ENCODE results near the gene RBMS3.
"Not testable (repeated sequence)": the region's sequence is repeated elsewhere in the genome, so short reads cannot be mapped to it uniquely, and the experiment has no call there.

Gene RBMS3

DNA sequence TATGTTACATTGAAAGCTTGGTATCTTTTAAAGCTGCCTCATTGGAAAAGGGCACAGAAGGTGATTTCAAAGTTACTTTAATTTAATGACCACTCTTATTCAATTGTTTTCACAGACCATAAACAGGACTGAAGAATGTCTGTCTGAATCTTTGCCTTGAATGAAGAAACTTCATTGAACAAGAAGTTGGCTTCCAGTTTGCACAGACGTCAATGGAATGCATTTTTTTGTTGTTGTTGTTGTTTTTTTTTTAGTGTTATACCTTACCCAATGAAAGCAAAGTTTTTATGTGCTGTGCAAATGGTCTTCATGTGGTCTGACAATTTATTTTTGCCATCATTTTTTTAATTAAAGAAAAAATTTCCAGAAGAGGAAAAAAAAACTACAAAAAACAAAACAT is 722.9 kb downstream of the RBMS3 start:
- DNase-seq (ENCODE audit: low spot score) = no peak
- FAIRE-seq = no peak

DNA sequence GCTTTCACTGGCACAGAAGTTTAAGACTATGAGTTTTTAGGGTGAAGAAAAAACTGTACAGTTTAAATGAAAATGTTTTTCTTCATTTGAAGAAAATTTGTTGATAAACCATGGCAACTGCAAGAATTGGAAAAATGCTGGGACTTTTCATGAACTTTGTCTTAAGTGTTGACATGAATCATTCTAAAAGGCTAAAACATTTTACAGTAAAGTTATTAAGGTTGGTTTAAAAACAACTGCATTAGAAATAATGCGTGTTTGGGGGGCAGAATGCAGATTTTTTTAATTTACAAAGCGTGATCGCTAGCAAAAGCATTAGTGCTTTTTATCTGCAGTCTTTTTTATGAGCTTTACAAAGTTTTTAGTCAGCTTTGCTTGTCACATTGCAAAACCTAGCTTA is 723.6 kb downstream of the RBMS3 start:
- FAIRE-seq (no peak), DNase-seq (ENCODE audit: low spot score) (no peak)

DNA sequence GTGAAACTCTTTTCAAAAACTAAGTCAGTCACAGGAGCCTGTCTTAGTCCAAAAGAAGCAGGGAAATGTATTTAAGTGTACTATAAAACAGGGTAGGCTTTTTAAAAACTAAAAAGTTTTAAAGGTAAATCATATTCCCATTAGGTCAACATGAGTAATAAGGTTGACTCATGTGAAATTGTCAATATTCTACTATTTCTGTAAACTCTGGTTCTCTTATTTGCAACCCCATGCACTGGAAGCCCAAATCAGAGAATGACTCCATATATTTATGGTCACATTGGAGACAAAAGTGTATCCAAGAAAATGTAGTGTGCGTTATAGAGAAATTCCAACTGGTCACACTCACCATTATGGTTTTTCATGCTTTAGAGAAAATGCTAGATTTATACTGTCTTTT is 725.2 kb downstream of the RBMS3 start:
- DNase-seq (ENCODE audit: low spot score) = no peak
- no peak for FAIRE-seq

DNA sequence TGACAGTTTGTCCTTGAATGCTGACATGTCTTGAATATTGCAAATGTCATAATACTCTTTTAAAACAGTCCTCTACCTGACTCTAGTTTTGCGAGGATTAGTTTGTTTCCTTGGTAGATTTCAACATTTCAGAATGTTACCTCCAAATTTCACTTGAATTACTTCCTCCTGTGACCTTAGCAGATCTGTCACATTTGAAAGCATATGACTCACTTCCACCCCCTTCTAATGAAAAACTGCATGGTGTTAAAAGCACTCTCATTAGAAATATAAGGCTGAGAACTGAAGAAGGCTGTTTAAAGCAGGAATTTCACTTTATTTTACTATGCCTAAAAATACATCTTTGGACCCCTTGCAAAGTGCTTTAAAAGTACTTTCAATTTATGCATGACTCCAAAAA is 726.8 kb downstream of the RBMS3 start:
- FAIRE-seq (no peak), DNase-seq (ENCODE audit: low spot score) (no peak)

DNA sequence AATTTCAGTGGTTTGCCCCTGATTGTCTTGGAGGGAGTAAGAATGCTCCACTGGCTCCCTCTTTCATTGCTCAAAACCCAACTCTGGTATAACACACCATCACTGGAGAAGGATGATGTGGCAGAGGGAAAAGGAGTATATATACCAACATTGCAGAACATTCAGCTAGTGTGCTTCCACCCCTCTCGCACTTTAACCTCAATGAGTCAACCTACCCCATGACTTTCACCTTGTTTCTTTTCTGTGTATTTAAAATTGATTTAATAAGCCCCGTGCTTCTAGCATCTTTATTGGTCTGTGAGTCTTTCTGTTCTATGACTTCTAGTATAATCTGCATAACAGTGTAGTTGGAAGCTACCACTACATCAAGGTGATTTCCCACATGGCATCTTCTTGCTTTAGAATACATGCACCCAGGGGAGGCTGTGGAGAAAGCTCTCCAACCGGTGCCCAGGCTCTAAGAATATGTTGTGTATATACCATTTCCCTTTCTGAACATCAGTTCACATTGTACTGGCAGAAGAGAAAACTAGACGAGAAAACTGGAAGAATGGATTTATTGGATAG is 730.4 kb downstream of the RBMS3 start:
- FAIRE-seq (no peak), DNase-seq (ENCODE audit: low spot score) (no peak)

DNA sequence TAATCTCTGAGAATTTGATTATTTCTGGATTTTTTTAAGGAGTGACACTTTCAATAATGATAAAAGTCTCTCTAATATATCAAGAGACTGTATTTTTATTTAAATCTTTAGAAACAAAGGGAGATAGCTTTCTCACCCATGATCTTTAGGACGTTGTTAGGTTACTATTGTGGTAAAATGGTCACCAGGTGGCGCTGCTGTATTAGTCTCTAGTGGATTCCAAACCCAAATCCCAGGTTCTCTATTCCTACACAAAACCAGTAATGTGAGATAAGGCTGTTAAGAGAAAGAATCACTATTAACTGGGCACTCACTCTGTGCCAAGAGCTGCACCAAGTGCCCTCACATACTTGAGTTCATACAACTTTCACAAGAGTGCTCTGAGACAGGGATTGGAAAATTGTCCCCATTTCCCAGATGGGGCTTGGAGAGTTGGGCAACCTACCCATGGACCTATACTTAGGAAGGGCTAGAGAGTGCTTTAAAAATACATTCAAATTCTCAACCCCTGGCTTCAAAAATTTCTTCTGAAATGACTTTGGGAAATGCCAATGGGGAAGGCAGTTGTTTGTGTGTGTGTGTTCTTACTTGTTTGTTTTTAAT is 732.2 kb downstream of the RBMS3 start:
- FAIRE-seq (no peak), DNase-seq (ENCODE audit: low spot score) (peak; percentile 44)

DNA sequence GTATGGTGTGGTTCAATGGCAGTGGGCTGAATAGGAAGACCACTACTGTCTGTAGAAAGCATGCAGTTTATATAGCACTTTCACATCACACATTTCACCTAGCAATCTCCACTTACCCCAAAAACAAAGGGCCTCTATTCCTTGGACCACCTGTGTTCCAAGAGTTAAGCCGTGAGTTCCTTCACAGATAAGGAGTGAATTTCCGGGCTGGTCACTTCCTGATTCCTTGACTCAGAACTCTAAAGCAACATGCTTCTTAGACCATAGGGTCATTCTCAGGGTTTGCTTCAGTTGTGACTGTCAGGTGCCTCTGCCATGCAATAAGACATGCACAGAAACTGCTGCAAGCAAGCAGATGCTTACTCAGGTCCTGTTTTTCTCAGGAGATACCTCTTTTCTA is 737.0 kb downstream of the RBMS3 start:
- FAIRE-seq = no peak
- no peak for DNase-seq (ENCODE audit: low spot score)

DNA sequence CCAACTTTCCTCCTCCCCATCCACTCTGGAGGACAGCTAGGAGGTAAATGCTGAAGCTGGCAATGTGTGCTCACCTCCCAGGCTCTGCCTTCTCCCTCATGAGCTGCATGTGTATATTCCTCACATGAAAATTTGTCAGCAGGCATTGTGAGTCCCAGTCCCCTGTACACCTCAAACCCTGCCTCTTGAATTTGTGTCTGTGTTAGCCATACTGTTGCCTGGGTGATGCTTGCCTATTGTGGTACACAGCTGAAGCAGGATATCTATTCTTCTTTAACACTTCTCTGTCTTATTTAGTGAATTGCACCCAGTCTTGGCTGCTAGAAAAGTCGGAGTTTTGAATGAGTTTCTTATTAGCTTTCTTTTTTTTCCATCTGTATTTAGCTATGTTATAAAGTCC is 739.5 kb downstream of the RBMS3 start:
- no peak for DNase-seq (ENCODE audit: low spot score)
- no peak for FAIRE-seq

DNA sequence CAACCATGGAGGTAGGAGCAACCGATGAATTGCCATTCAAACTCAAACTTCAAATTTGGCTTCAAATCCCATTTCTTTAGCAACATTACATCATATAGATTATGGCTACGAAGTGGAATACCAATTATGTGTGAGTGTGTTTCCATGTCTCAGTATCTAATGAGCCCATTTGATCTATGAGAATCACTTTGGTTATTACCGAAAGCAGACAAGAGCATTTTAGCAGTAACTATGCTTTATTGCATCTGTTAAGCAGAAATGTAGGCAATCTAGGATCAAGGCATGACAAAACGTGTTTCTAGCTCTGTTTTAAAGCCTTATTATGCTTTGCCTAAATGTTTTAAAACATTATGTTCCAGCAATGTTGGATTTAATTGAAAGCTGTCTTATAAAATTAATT is 743.6 kb downstream of the RBMS3 start:
- FAIRE-seq (no peak), DNase-seq (ENCODE audit: low spot score) (no peak)

DNA sequence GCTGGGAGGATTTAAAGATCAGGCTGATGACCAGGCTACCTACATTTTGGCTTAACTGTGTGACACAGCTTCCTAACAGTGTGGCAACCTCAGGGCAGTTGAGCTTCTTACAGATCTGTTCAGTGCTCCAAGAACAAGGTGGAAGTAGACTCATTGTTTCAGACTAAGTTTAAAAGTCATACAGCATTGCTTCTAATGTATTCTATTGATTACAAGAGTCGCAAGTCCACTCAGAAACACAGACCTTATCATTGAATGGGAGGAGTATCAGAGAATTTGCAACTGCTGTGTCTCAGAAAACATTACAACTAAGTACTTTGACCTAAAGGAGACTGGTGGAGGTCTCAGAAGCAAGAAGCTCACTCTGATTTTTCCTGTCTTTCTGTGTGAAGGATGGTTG is 746.0 kb downstream of the RBMS3 start:
- FAIRE-seq (no peak), DNase-seq (ENCODE audit: low spot score) (no peak)

DNA sequence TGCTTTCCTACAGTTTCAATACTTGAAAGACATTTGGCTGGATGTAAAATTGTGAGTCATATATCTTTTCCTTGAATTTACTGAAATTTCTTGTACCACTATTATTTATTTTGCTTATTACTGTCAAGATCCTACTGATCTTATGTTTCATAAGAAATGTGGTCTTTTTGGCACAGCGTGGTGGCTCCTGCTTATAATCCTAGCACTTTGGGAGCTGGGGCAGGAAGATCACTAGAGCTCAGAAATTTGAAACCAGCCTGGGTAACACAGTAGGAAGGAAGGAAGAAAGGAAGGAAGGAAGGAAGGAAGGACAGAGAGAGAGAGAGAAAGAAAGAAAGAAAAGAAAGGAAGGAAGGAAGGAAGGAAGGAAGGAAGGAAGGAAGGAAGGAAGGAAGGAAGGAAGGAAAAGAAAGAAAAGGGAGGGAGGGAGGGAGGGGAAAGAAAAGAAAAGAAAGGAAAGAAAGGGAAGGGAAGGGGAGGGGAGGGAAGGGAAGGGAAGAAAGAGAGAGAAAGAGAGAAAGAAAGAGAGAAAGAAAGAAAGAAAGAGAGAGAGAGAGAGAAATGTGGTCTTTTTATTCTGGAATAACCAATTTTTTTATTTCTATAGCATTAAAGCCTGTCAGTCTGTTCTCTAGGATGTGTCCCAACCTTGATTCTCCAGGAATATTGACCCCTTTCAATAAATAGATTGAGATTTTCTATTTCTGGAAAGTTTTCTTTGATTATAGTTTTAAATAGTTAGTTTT is 753.5 kb downstream of the RBMS3 start:
- no peak for FAIRE-seq
- DNase-seq (ENCODE audit: low spot score) = no peak

DNA sequence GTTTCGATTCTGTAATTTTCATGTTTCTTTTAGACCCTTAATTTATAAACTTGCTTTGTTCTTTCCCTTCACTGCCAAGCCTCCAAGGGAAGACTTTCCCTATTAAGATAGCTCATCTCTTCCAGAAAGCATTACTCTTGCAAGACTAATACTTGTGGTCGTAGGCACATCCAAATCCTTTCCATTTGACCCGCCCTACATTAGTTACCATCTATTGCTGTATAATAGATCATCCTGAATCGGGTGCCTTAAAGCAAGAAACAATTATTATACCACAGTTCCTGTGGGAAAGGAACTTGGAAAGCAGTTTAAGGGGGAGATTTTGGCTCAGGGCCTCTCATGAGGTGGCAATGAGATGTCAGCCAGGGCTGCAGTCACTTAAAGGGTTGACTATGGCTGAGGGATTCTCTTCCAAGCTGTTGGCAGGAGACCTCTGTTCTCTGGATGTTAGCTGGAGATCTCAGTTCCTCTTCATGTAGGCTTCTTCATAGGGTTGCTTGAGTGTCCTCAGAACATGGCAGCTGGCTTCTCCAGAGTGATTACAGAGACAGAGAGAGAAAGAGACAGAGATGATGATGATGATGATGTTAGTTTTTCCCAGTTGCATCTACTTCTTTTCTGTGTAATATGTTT is 755.2 kb downstream of the RBMS3 start:
- DNase-seq (ENCODE audit: low spot score) (no peak), FAIRE-seq (no peak)

DNA sequence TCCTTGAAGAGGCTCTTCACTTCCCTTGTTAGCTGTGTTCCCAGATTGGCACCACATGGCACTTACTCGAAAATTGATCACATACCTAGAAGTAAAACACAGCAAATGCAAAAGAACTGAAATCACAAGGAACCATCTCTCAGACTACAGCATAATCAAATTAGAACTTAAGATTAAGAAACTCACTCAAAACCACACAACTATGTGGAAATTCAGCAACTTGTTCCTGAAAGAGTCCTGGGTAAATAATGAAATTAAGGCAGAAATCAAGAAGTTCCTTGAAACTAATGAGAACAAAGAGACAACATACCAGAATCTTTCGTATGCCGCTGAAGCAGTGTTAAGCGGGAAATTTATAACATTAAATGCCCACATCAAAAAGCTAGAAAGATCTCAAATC is 759.3 kb downstream of the RBMS3 start:
- DNase-seq (ENCODE audit: low spot score) (no peak), FAIRE-seq (no peak)

DNA sequence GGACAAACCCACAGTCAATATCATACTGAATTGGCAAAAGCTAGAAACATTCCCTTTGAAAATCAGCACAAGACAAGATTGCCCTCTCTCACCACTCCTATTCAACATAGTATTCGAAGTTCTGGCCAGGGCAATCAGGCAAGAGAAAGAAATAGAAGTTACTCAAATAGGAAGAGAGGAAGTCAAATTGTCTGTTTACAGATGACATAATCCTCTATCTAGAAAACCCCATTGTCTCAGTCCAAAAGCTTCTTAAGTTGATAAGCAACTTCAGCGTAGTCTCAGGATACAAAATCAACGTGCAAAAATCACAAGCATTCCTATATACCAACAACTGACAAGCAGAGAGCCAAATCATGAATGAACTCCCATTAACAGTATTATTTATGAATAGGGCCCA is 760.6 kb downstream of the RBMS3 start:
- FAIRE-seq; DNase-seq (ENCODE audit: low spot score): not testable (repeated sequence)

DNA sequence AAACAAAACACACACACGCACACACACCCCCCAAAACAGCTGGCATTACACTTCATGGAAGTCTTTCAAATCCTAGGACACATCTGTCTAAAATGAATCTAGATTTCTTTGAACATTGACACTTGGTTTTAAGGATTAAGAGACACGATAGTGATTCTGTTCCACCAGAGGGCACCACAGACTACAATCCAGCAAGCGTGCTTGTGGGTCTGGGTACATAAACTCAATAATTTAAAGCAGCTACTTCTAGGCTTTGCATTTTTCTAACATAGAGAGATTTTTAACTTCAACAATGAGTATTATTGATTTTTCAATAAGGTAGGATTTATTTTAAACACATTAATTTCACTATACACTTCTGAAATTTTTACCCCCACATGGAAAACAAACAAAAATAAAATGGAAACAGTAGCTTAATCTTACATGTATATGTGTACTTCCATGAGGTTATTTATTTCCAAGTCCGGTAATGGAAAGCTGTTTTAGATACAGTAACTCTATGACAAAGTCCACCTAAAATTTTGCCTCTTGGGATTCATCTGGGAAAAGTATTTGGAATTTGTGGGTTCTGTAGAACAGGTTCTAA is 761.5 kb downstream of the RBMS3 start:
- DNase-seq (ENCODE audit: low spot score) = peak; percentile 52
- no peak for FAIRE-seq

DNA sequence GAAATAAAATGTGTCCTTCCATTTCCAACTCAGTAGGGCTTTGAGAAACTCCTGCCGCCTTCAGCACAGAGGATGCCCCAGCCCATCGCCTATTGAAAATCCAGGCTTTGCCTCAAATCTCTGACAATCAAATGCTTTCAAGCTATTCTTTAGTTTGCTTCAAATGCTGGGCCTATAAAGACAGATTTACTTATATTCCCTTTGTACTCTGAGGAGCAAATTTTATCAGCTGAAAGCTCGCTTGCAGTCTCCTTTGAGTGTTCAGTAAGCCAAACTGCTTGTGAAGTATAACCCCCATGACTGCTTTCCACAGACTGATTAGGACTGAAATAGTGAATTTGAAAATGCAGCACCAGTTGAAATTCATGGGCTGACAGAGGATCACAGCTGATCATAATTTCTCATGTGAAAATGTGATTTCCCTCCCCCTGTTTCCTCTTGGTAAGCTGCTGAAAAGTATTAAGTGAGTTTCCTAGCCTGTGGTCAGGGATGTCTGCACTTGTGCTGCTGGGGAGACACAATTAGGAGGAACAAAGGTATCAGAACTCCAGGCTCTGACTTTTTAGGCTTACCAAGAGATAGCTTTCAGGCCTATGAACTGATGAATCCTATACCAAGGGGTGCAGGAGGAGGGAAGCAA is 762.2 kb downstream of the RBMS3 start:
- FAIRE-seq = no peak

DNA sequence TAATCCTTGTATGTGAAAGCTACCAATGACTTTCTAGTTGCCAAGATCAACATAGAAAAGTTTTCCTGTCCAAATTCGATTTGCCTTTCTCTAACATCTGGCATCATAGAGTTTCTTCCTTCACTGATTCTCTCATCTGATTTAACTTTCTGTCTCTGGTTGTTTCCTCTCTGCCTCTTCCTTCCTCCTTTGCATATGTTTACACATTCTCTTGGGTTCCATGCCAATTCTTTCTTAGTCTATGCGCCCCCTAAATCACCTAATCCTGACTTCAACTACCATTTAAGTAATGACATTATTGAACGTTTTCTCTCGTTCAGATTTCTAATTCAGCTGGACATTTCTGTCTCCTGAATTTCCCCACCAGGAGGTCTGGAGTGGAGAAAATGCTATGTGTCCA is 763.6 kb downstream of the RBMS3 start:
- no peak for FAIRE-seq

More for the DNA sequence above, 762.2 kb downstream of the RBMS3 start:
- DNase-seq (ENCODE audit: low spot score) = no peak

DNA sequence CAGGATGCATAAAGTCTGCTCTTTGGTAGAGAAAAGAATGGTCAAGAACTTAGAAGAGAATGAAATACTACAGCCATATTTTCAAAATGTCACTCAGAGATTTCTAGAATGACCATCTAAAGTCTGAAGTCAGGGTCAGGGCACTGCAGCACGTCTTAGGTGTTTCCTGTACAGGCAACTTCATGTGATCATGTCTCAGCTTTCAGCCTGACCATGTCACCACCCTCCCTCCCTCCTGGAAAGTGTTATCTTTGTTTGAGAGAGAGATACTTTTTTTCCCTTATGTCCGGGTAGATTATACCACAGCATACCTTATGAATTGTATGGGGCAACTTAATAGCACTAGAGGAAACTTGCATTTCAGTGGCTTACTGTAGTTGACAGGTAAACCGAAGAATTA is 767.6 kb downstream of the RBMS3 start:
- DNase-seq (ENCODE audit: low spot score) (no peak), FAIRE-seq (no peak)

More for the DNA sequence above, 763.6 kb downstream of the RBMS3 start:
- DNase-seq (ENCODE audit: low spot score) = no peak

DNA sequence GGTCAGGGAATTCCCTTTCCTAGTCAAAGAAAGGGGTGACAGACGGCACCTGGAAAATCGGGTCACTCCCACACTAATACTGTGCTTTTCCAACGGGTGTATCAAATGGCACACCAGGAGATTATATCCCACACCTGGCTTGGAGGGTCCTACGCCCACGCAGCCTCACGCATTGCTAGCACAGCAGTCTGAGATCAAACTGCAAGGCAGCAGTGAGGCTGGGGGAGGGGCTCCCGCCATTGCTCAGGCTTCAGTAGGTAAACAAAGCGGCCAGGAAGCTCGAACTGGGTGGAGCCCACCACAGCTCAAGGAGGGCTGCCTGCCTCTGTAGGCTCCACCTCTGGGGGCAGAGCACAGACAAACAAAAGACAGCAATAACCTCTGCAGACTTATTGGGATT is 769.2 kb downstream of the RBMS3 start:
- FAIRE-seq; DNase-seq (ENCODE audit: low spot score): not testable (repeated sequence)

DNA sequence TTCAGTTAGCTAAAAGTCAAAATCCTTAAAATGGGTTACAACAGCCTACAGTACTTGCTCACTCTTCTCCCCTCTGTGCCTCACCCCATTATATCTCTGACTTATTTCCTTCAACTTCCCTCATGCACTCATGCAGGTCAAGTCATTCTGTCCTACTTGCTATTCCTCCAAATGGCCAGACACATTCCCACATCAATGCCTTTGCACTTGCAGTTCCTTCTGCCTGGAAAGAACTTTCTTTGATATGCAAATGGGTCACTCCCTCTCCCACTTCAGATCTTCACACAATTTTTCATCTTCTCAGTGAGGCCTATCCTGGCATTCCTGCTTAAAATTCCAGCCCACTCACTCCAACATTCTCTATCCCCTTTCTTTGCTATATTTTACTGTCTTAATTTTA is 778.4 kb downstream of the RBMS3 start:
- peak; percentile 70 for FAIRE-seq
- no peak for DNase-seq (ENCODE audit: low spot score)
